Panc1 (cell line): ENCODE results near the gene KHDC4.

ENCODE experiments used
- POLR2AphosphoS5 ChIP-seq: IDR thresholded peaks from 2 replicates; pipeline ENCODE4 v1.6.1; 2012; ENCODE audit warnings: mild to moderate bottlenecking, low read depth, low read length, moderate library complexity
- SIN3A ChIP-seq: IDR thresholded peaks from 2 replicates; pipeline ENCODE4 v1.6.1; 2012; ENCODE audit warnings: low read depth, mild to moderate bottlenecking, low read length, moderate library complexity, borderline replicate concordance; ENCODE audit not compliant: insufficient read depth
- TF ChIP-seq, protein P1 (sequence below): fragments of 450-650 bp; IDR thresholded peaks from 2 replicates; pipeline ENCODE4 v1.5.1; 2017; ENCODE audit warnings: mild to moderate bottlenecking
- TF ChIP-seq, protein P2 (sequence below), 2 experiments: IDR thresholded peaks; 2 replicates each; pipeline ENCODE4 v1.6.1; 2011 to 2012; ENCODE audit warnings: low read depth in 2 of 2, control low read depth in 1 of 2, low read length in 1 of 2, mild to moderate bottlenecking in 1 of 2, moderate library complexity in 1 of 2; ENCODE audit not compliant: insufficient read depth in 1 of 2

GRCh38 chr1:155909894-155910293 lies 24.3 kb downstream of the KHDC4 start:
- TF ChIP-seq, protein P1, sequence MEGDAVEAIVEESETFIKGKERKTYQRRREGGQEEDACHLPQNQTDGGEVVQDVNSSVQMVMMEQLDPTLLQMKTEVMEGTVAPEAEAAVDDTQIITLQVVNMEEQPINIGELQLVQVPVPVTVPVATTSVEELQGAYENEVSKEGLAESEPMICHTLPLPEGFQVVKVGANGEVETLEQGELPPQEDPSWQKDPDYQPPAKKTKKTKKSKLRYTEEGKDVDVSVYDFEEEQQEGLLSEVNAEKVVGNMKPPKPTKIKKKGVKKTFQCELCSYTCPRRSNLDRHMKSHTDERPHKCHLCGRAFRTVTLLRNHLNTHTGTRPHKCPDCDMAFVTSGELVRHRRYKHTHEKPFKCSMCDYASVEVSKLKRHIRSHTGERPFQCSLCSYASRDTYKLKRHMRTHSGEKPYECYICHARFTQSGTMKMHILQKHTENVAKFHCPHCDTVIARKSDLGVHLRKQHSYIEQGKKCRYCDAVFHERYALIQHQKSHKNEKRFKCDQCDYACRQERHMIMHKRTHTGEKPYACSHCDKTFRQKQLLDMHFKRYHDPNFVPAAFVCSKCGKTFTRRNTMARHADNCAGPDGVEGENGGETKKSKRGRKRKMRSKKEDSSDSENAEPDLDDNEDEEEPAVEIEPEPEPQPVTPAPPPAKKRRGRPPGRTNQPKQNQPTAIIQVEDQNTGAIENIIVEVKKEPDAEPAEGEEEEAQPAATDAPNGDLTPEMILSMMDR, result no peak
- TF ChIP-seq, protein P2, sequence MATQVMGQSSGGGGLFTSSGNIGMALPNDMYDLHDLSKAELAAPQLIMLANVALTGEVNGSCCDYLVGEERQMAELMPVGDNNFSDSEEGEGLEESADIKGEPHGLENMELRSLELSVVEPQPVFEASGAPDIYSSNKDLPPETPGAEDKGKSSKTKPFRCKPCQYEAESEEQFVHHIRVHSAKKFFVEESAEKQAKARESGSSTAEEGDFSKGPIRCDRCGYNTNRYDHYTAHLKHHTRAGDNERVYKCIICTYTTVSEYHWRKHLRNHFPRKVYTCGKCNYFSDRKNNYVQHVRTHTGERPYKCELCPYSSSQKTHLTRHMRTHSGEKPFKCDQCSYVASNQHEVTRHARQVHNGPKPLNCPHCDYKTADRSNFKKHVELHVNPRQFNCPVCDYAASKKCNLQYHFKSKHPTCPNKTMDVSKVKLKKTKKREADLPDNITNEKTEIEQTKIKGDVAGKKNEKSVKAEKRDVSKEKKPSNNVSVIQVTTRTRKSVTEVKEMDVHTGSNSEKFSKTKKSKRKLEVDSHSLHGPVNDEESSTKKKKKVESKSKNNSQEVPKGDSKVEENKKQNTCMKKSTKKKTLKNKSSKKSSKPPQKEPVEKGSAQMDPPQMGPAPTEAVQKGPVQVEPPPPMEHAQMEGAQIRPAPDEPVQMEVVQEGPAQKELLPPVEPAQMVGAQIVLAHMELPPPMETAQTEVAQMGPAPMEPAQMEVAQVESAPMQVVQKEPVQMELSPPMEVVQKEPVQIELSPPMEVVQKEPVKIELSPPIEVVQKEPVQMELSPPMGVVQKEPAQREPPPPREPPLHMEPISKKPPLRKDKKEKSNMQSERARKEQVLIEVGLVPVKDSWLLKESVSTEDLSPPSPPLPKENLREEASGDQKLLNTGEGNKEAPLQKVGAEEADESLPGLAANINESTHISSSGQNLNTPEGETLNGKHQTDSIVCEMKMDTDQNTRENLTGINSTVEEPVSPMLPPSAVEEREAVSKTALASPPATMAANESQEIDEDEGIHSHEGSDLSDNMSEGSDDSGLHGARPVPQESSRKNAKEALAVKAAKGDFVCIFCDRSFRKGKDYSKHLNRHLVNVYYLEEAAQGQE (IDR thresholded peaks at IDR 0.05; ENCODE audit: insufficient read depth in 1 of 2, low read depth in 2 of 2, low read length in 1 of 2), result no peak
- TF ChIP-seq POLR2AphosphoS5 (no peak), SIN3A (no peak)
